OCI-LY1 (cell line): ENCODE data around the gene AP3S1.

Experiments
- CTCF ChIP-seq: fragments of 200-600 bp; sonication (generic), shearing (Covaris generic); IDR thresholded peaks from 2 replicates; pipeline ENCODE4 v1.5.1; 2017; ENCODE audit warnings: mild to moderate bottlenecking, antibody characterized with exemption, low read length, moderate library complexity, mixed read lengths
- EZH2 ChIP-seq: fragments of 200-600 bp; sonication (generic), shearing (Covaris generic); IDR thresholded peaks from 2 replicates; pipeline ENCODE4 v1.8.0; 2017; ENCODE audit warnings: borderline replicate concordance, mixed run types, mild to moderate bottlenecking, antibody characterized with exemption, low read length, moderate library complexity, mixed read lengths

GRCh38 chr5:115796656-115797055 is 45.1 kb upstream of the AP3S1 start:
- TF ChIP-seq CTCF (no peak), EZH2 (no peak)
